Mesendoderm (in vitro differentiated cells): ENCODE results near the gene GRIK1.

ENCODE experiments used
- DNase-seq: peaks from one replicate; pipeline ENCODE4 v3.0.0; 2013
- H2AK5ac ChIP-seq: 2 replicates; pipeline ENCODE4 v1.6.1; 2013; ENCODE audit warnings: low read length, inconsistent platforms
- H2BK120ac ChIP-seq: 2 replicates; pipeline ENCODE4 v1.6.1; 2013; ENCODE audit warnings: low read depth, mild to moderate bottlenecking, low read length, moderate library complexity, mixed read lengths
- H2BK15ac ChIP-seq: replicated peaks from 2 replicates; pipeline ENCODE4 v1.6.1; 2013; ENCODE audit warnings: low read depth, mild to moderate bottlenecking, moderate library complexity
- H2BK5ac ChIP-seq: 2 replicates; pipeline ENCODE4 v1.6.1; 2013; ENCODE audit warnings: low read length, inconsistent platforms
- H3K18ac ChIP-seq: 2 replicates; pipeline ENCODE4 v1.6.1; 2013; ENCODE audit warnings: mild to moderate bottlenecking, low read length, mixed read lengths
- H3K23ac ChIP-seq: one replicate; pipeline ENCODE4 v1.6.1; 2013; ENCODE audit warnings: low read length
- H3K27ac ChIP-seq: 2 replicates; pipeline ENCODE4 v1.5.1; 2013; ENCODE audit warnings: low read depth, mild to moderate bottlenecking, inconsistent platforms, low read length, moderate library complexity
- H3K27me3 ChIP-seq: 2 replicates; pipeline ENCODE4 v1.6.1; 2013; ENCODE audit warnings: low read length, control low read depth, mild to moderate bottlenecking, inconsistent platforms; ENCODE audit not compliant: insufficient read depth, poor library complexity
- H3K36me3 ChIP-seq: 2 replicates; pipeline ENCODE4 v1.6.1; 2013; ENCODE audit warnings: low read length, inconsistent platforms; ENCODE audit not compliant: control insufficient read depth, insufficient read depth
- H3K4ac ChIP-seq: one replicate; pipeline ENCODE4 v1.6.1; 2013; ENCODE audit warnings: low read depth, mild to moderate bottlenecking, low read length, moderate library complexity
- H3K4me1 ChIP-seq: 2 replicates; pipeline ENCODE4 v1.6.1; 2013; ENCODE audit warnings: low read depth, low read length, inconsistent platforms; ENCODE audit not compliant: control insufficient read depth
- H3K4me2 ChIP-seq: 2 replicates; pipeline ENCODE4 v1.6.1; 2013; ENCODE audit warnings: low read length
- H3K4me3 ChIP-seq: 2 replicates; pipeline ENCODE4 v1.5.1; 2013; ENCODE audit warnings: mild to moderate bottlenecking, low read length
- H3K56ac ChIP-seq: one replicate; pipeline ENCODE4 v1.6.1; 2013; ENCODE audit warnings: low read length
- H3K79me1 ChIP-seq: 2 replicates; pipeline ENCODE4 v1.6.1; 2013; ENCODE audit warnings: low read length, inconsistent platforms
- H3K79me2 ChIP-seq: 2 replicates; pipeline ENCODE4 v1.6.1; 2013; ENCODE audit warnings: mild to moderate bottlenecking, low read length; ENCODE audit not compliant: control insufficient read depth, insufficient read depth
- H3K9ac ChIP-seq: 2 replicates; pipeline ENCODE4 v1.6.1; 2013; ENCODE audit warnings: low read length, inconsistent platforms
- H4K5ac ChIP-seq: one replicate; pipeline ENCODE4 v1.6.1; 2013; ENCODE audit warnings: low read length
- H4K8ac ChIP-seq: one replicate; pipeline ENCODE4 v1.6.1; 2013; ENCODE audit warnings: low read depth, mild to moderate bottlenecking, control low read depth, low read length, moderate library complexity
- WGBS: extraction: QIAGEN DNeasy Blood & Tissue Kit; methylation state at CpG from one replicate; pipeline ENCODE4 v1.1.7; 2013; ENCODE audit warnings: low lambda C conversion rate, missing lambda C conversion rate; ENCODE audit not compliant: insufficient coverage; ENCODE audit errors: extremely low coverage; 5-methylcytosine and 5-hydroxymethylcytosine counted together

Gene GRIK1

GRCh38 chr21:29909571-29909970 lies 30.2 kb downstream of the GRIK1 start:
- DNase-seq = no peak
- Histone ChIP-seq H3K56ac (no peak overlapping the region), H3K36me3 (no peaks in the 10 kb centered on the region), H3K27ac (no peak overlapping the region), H2BK15ac (no peak overlapping the region), H3K27me3 (no peaks in the 10 kb centered on the region), H3K4me3 (no peak overlapping the region), H3K79me1 (no peaks in the 10 kb centered on the region), H3K9ac (no peak overlapping the region), H3K4me1 (no peaks in the 10 kb centered on the region), H3K4ac (no peak overlapping the region), H4K5ac (no peak overlapping the region), H3K79me2 (no peaks in the 10 kb centered on the region), H3K18ac (no peak overlapping the region), H2AK5ac (no peak overlapping the region), H4K8ac (no peak overlapping the region), H2BK5ac (no peak overlapping the region), H3K23ac (no peak overlapping the region), H2BK120ac (no peak overlapping the region), H3K4me2 (no peak overlapping the region)
- no CpG with 5 or more reads among the region's 4 CpGs for WGBS

GRCh38 chr21:29904359-29905282 lies 35.2 kb downstream of the GRIK1 start:
- DNase-seq = peak; percentile 10
- no CpG with 5 or more reads among the region's 11 CpGs for WGBS
- H3K27ac ChIP-seq = no peak overlapping the region

GRCh38 chr21:29896884-29897283 lies 42.9 kb downstream of the GRIK1 start:
- Histone ChIP-seq H3K36me3 (no peaks in the 10 kb centered on the region), H3K4ac (no peak overlapping the region), H3K56ac (no peak overlapping the region), H2BK15ac (no peak overlapping the region), H3K9ac (no peak overlapping the region), H3K79me1 (no peaks in the 10 kb centered on the region), H3K27ac (no peak overlapping the region), H4K5ac (no peak overlapping the region), H3K4me1 (no peaks in the 10 kb centered on the region), H2AK5ac (no peak overlapping the region), H3K23ac (no peak overlapping the region), H2BK120ac (no peak overlapping the region), H2BK5ac (no peak overlapping the region), H3K4me3 (no peak overlapping the region), H3K4me2 (no peak overlapping the region), H3K79me2 (no peaks in the 10 kb centered on the region), H3K27me3 (no peaks in the 10 kb centered on the region), H3K18ac (no peak overlapping the region), H4K8ac (no peak overlapping the region)
- DNase-seq = no peak
- no CpG with 5 or more reads among the region's 3 CpGs for WGBS

More at GRCh38 chr21:29904359-29905282, 35.2 kb downstream of the GRIK1 start:
- Histone ChIP-seq H4K8ac (no peak overlapping the region), H3K36me3 (no peaks in the 10 kb centered on the region), H3K79me2 (no peaks in the 10 kb centered on the region), H2BK5ac (no peak overlapping the region), H3K4me1 (no peaks in the 10 kb centered on the region), H3K18ac (no peak overlapping the region), H3K27me3 (no peaks in the 10 kb centered on the region), H3K4me3 (no peak overlapping the region), H4K5ac (no peak overlapping the region), H3K4ac (no peak overlapping the region), H2BK120ac (no peak overlapping the region), H3K56ac (no peak overlapping the region), H3K4me2 (no peak overlapping the region), H2BK15ac (no peak overlapping the region), H2AK5ac (no peak overlapping the region), H3K79me1 (no peaks in the 10 kb centered on the region), H3K23ac (no peak overlapping the region), H3K9ac (no peak overlapping the region)

GRCh38 chr21:29893687-29894086 lies 46.1 kb downstream of the GRIK1 start:
- Histone ChIP-seq H2AK5ac (no peak overlapping the region), H2BK5ac (no peak overlapping the region), H3K56ac (no peak overlapping the region), H3K4ac (no peak overlapping the region), H3K23ac (no peak overlapping the region), H3K9ac (no peak overlapping the region), H3K27me3 (no peaks in the 10 kb centered on the region), H3K18ac (no peak overlapping the region), H3K36me3 (no peaks in the 10 kb centered on the region), H2BK15ac (no peak overlapping the region), H3K4me1 (no peaks in the 10 kb centered on the region), H4K8ac (no peak overlapping the region), H3K79me2 (no peaks in the 10 kb centered on the region), H3K27ac (no peak overlapping the region), H2BK120ac (no peak overlapping the region), H3K4me3 (no peak overlapping the region), H4K5ac (no peak overlapping the region), H3K4me2 (no peak overlapping the region), H3K79me1 (no peaks in the 10 kb centered on the region)
- DNase-seq = no peak
- no CpG with 5 or more reads among the region's 3 CpGs for WGBS

- no CpG with 5 or more reads among the region's 6 CpGs for WGBS
- Histone ChIP-seq H3K56ac (no peak overlapping the region), H3K79me1 (no peaks in the 10 kb centered on the region)
Observed at GRCh38 chr21:29892379-29892778, 47.4 kb downstream of the GRIK1 start.

More at GRCh38 chr21:29892379-29892778, 47.4 kb downstream of the GRIK1 start:
- H3K4me1 ChIP-seq = no peaks in the 10 kb centered on the region
- H4K5ac ChIP-seq = no peak overlapping the region
- no peaks in the 10 kb centered on the region for H3K36me3 ChIP-seq
- no peak overlapping the region for H3K18ac ChIP-seq
- no peak overlapping the region for H3K27ac ChIP-seq
- no peak overlapping the region for H3K4ac ChIP-seq
- H3K9ac ChIP-seq = no peak overlapping the region
- no peak overlapping the region for H2BK120ac ChIP-seq
- H2BK15ac ChIP-seq = no peak overlapping the region
- H2AK5ac ChIP-seq = no peak overlapping the region
- no peak overlapping the region for H3K23ac ChIP-seq
- no peak for DNase-seq
- no peak overlapping the region for H3K4me2 ChIP-seq
- H4K8ac ChIP-seq = no peak overlapping the region
- no peak overlapping the region for H2BK5ac ChIP-seq
- no peaks in the 10 kb centered on the region for H3K27me3 ChIP-seq
- no peak overlapping the region for H3K4me3 ChIP-seq
- no peaks in the 10 kb centered on the region for H3K79me2 ChIP-seq
